ENCODE results near the gene MMP25. TPM values are rescaled to one million over a fixed set of nuclear protein-coding genes. Genes with fewer than 3 reads are reported as not detected.

Gene MMP25
- total and polyA plus RNA-seq, 9 of the 15 experiments (the other 6 are each of a cell fraction or from before 2014, with no cell fraction given): 0.03 to 0.04 TPM; not detected in 7

GRCh38 chr16:3022208-3022683, 24.1 kb upstream of the MMP25 start (continued):
- TF ChIP-seq CHD7 (IDR thresholded peaks at IDR 0.05; ENCODE audit: low read depth, low read length) (no peak), PCBP2 (IDR thresholded peaks at IDR 0.05; ENCODE audit: low read depth, low read length, poor library complexity, severe bottlenecking) (no peak), PPARD (CRISPR knock-in tag; IDR thresholded peaks at IDR 0.05) (no peak), PATZ1 (CRISPR knock-in tag; IDR thresholded peaks at IDR 0.05; ENCODE audit: borderline replicate concordance) (no peak), ARHGAP35 (IDR thresholded peaks at IDR 0.05; ENCODE audit: partially characterized antibody) (no peak), NR3C1 (CRISPR knock-in tag; IDR thresholded peaks at IDR 0.05) (no peak), ZNF507 (tag; conservative IDR thresholded peaks at IDR 0.05) (no peak), NEUROD1 (IDR thresholded peaks at IDR 0.05; ENCODE audit: borderline replicate concordance, low read depth, low read length, partially characterized antibody) (peak; percentile 66), POLR3G (IDR thresholded peaks at IDR 0.05; ENCODE audit: extremely low read depth, insufficient read length, insufficient replicate concordance) (no peak), KDM2B (CRISPR knock-in tag; IDR thresholded peaks at IDR 0.05) (no peak), KLF16 (IDR thresholded peaks at IDR 0.05) (no peak), HMGN3 (IDR thresholded peaks at IDR 0.05; ENCODE audit: borderline replicate concordance, extremely low read depth, insufficient read length, low read depth, low read length) (peak; percentile 46), ZNF217 (CRISPR knock-in tag; IDR thresholded peaks at IDR 0.05) (no peak), NR0B1 (IDR thresholded peaks at IDR 0.05; ENCODE audit: partially characterized antibody) (no peak)

Measured in K562 (cell line).